ENCODE results near the gene PNO1.
"Not testable (repeated sequence)": the region's sequence is repeated elsewhere in the genome, so short reads cannot be mapped to it uniquely, and the experiment has no call there.

Gene PNO1

DNA sequence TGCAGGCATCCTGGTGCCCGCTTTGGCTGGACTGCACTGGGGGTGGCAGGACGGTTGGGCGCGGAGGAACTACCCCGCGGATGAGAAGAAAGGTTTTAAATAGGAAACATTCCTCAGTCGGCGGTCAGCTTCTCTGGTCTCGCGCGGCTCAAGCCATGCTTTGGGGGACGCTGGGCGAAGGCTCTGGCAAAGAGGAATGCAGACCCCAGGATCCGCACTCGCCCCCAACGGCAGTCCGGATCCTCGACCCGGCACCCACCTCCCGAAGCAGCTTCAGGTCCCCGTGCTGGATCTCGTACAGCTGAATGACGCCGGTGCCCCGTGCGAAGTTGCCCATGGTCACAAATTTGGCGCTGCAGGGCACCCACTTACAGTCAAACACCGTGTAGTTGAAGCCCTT is 686 bp upstream of the PNO1 start:
- DNase-seq (ENCODE audit: low spot score): peak; percentile 23

DNA sequence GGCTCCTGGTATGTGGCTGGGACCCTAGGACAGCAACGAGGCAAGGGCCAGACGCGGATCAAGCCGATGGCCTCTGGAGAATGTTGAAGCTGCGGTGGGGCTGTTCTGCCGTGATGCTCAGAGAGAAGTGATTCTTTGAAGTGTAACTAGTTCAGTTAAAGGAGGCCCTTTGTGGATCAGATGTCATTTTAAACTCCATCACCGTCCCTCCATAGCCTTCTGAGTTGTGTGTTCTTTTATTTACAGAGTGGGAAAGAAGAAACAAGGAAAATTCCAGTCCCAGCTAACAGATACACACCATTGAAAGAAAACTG is 403 bp downstream of the PNO1 start:
- no peak for DNase-seq (ENCODE audit: low spot score)

DNA sequence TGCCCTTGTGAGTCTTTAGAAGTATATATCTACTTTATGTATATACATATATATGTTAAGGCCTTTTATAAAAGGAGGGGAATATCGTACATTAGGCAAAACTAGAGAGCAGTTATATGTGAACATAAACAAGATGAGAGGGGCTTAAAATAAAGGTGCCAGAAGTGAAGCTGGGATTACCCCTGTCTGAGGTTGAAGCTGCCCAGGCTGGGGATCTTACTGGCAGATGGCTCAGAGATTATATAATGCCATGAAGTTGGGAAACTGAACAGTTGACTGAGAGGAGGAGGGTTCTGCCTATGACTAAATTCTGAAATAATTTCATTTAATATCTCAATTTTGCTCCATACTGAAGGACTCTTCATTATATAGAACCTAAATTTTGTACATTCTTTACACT is 6.0 kb downstream of the PNO1 start:
- no peak for DNase-seq (ENCODE audit: low spot score)

DNA sequence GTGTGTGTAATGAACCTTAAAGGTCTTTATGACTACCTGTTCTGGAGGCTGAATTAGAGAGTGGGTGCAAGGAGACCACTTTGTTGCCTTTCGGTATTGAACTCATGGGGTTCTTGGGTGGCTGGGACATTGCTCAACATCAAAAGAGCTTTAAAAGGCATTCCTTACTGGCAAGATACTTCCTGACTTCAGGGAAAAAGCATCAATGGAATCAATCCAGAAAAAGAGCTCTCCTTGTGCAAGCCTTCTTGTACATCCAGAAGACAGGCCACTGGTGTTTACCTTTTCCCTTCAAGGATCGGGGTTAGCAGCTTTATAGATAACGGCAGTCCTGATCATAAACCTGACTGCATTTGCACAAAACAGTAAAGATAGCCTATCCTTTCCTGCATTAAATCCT is 9.5 kb downstream of the PNO1 start:
- no peak for DNase-seq (ENCODE audit: low spot score)

DNA sequence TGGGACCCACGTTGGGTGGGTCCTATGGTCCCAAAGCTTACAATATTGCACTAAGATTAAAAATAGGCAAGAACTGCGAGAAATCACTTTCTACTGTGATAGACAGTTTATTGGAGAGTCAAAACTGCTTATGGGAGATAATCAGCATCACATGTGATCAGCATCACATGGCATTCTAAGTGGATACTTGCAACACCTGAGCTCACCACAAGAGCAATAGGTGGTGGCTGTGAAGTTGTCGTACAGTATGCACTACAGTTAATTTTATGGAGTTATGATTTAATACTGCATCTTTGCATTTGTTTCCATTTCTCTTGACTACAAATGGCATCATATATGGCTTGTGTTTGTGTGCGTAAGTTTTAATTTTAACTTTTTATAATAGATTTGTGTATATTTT is 11.6 kb downstream of the PNO1 start:
- DNase-seq (ENCODE audit: low spot score): peak; percentile 8

DNA sequence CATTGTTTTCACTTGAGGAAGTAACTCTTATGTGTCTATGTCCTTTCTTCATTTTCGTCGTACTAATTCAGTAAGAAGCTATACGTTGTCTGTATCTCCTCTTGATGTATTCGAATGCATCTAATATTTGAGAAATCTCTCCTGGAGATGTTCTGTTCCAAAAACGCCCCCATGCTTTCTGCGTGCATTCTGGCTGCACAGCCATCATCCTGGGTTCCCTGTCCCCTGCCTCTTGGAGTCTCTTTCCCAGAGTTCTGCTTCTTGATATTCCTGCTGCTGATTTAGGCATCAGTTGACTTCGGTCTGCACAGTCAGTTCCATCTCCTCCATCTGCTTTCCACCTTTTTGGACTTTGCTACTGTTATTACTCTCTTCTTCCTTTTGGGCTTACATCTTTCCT is 13.5 kb downstream of the PNO1 start:
- no peak for DNase-seq (ENCODE audit: low spot score)

DNA sequence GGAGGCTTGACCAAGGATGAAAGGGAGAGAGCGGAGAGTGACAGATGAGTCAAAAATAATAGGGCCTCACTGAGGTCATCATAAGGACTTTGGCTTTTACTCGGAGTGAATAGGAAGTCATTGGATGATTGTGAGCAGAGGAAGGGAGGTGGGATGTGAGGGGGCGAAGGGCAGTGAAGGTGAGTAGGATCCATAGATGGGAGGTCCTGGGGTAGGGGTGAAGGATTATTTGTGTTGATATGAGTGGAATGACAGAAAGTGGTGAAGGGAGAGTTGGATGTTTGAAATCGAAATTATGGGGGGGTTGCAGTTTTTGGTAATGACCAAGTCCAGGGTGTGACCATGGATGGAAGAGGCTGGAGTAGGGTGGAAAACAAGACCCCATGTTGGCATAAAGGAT is 14.0 kb downstream of the PNO1 start:
- no peak for DNase-seq (ENCODE audit: low spot score)

DNA sequence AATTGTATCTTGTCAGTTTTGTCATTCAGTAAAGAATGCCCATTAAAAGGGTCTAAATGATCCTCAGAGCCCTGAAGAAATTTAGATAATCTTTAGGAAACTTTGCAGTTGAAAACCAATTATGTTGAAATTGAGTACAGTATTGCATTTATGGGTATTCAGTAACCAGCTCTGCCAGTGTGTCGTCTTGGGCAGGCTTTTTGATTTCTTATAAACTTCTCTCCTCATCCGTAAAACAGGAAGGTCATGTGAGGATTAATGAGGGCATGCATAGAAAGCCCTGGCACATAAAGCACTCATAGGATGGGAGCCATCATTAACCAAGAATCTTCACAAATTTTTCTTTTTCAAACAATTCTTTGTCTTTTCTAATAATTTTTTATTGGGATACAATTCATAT is 14.8 kb downstream of the PNO1 start:
- no peak for DNase-seq (ENCODE audit: low spot score)

DNA sequence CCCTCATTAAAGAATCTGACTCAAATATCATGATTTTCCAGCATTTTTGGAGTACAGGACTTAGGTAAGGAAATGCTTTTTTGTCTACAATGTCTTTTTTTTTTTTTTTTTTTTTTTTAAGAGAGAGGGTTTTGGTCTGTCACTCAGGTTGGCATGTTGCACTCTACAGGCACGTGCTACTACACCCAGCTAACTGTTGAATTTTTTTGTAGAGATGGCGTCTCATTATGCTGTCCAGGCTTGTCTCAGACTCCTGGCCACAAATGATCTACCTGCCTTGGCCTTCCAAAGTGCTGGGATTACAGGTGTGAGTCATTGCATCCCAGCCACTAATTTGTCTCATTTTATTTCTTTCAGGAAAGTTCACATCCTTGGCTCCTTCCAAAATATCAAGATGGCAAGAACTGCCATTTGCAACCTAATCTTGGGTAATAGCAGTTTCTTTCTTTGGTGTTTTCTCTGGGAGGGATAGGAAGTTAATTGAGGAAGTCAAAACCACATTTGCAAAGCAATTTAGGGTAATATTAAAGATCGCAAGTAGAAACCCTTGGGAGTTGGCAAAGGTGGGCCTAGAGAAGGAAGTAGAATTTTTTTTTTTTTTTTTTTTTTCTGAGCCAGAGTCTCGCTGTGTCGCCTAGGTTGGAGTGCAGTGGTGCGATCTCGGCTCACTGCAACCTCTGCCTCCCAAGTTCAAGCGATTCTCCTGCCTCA is 15.5 kb downstream of the PNO1 start:
- no peak for DNase-seq (ENCODE audit: low spot score)

DNA sequence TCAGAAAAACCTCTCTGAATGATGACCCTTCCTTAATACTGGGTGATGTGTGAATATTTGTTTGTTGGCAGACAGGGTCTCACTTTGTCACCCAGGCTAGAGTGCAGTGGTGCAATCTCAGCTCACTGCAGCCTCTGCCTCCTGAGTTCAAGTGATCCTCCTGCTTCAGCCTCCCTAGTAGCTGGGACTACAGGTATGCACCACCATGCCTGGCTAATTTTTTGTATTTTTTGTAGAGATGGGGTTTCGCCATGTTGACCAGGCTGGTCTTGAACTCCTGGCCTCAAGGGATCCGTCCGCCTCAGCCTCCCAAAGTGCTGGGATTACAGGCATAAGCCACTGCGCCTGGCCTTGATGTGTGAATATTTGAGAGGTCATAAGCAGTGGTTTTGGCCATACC is 17.5 kb downstream of the PNO1 start:
- not testable (repeated sequence) for DNase-seq (ENCODE audit: low spot score)

DNA sequence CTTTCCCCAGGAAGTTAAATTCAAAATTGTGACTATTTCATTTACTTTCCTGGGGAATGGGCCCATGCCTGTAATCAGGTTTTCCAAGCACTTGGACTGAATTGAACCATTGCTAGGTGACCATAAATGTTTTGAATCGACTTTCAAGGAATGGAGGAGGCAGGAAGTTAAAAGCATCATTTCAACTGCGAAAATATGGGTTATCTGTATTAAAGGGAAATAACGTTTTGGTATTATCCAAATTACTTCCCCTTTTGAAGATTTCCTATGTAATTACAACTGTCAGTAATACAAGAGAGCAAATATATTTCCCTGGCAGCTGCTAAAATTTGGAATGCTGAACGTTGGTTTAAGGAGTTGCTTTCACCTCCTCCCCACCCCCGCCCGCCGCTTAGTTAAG is 19.0 kb downstream of the PNO1 start:
- no peak for DNase-seq (ENCODE audit: low spot score)

DNA sequence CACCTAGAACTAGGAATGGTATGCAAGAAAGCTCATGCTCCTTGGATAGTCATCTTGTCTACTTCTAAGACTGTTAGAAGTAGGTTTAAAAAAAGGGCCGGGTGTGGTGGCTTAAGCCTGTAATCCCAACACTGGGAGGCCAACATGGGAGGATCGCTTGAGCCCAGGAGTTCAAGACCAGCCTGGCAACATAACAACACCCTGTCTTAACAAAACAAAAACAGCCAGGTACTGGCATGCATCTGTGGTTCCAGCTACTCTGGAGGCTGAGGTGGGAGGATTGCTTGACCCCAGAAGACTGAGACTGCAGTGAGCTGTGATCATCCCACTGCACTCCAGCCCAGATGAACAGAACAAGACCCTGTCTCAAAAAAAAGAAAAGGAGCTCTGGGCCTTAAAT is 19.9 kb downstream of the PNO1 start:
- DNase-seq (ENCODE audit: low spot score): no peak

DNA sequence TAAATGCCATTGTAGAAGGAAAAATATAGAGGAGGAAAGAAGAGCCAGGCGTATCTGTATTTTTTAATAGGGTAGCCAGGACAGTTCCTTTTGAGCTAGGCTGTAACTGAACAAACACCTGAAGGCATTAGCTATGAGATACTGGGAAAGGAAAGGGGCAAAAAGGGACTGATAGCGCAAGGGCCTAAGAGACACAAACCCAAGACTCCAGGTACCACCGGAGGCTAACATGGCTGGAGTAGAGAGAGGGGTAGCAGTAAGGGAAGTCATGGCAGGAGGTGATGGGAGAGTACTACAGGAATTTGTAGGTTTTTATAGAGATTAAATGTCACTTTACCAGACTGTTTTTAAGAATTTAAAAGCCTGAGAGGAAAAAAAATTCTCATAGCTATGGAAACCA is 20.7 kb downstream of the PNO1 start:
- DNase-seq (ENCODE audit: low spot score): no peak

DNA sequence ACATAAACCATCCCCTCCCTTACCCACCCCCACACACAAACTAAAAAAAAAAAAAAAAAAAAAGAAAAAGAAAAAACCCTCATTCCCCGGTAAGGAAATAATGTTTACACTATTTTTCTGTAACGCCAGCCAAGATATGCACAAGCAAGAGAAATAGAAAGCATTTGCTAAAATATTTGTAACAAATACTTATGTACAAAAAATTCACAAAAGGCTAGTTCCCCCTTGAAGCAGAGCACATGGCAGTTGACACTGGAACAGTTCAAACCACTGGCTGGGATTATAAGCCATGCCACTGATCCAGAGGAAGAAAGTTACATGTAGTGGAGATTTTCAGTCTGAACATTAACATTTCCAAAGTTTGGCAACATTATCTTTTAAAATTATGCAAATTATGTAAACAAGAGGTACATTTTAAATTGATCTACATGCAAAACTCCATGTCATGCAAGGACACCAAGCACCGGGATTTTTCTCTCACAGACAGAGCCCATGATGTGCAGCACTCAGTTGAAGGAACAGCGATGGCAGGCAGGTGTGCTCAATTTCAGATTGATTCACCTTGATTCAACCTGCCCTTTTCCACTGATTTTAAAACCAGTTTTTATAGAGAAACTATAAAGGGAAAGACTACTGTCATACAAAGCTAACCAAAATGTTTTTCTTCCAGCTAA is 21.4 kb downstream of the PNO1 start:
- no peak for DNase-seq (ENCODE audit: low spot score)

DNA sequence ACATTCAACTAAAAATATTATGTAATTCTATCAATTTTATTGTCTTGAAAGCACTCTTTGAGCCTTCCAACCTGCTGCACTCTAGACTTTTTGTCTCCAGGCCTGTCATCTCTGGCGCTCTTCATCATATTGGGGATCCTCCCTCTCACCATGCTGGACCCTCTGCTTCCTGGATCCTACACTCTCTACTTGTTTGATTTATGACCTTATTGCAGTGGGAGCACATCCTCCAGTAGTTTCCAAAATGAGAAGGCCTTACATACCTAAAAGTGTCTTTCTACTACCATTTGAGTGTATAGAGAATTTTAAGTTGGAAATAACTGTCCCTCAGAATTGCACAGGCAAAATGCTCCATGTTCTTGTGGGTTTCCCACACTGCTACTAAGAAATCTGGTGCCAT is 25.2 kb downstream of the PNO1 start:
- no peak for DNase-seq (ENCODE audit: low spot score)

DNA sequence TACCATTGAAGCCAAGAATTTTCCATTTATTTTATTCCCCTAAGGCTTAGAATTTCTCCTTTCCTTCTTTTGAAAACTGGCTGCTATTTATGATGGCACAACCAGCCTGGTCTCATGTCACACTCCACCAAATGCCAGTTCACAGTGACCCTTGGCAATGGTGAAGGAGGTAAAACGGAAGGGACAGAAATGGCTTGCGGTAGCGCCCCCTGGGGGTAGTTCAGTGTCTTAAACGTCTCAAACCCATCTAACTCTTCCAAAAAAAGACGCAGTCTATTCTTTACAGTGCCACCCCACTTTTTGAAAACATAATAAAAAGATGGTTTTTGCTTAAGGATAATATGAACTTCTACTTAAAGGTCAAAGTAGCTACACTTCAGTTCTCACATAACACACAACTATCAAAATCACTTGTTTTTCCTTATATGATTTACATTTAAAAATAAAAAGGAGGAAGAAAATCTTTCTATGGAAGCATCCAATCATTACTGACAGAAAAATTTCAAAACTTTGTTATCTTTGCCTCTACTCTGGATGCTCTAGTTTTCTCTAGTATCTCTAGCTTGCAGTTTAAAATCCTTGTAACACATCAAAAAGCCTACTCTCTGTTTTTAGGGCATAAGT is 28.0 kb downstream of the PNO1 start:
- peak; percentile 29 for DNase-seq (ENCODE audit: low spot score)

DNA sequence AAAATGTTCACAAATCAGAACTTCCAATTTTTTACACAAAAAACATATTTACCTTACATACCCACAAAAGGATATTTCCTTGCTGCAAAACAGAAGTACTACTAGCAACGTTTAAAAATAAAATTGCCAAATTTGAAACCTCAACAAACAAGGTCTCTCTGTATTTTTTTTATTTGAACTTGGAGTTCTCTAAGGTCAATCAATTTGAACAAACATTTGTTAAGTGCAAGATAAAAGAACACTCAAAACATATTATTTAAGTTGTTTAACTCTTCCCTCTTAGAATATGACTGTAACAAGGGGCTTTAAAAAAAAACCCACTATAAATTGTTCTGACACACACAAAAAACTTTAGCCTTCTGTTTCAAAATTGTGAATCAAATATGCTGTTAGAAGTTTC is 29.6 kb downstream of the PNO1 start:
- DNase-seq (ENCODE audit: low spot score): no peak

DNA sequence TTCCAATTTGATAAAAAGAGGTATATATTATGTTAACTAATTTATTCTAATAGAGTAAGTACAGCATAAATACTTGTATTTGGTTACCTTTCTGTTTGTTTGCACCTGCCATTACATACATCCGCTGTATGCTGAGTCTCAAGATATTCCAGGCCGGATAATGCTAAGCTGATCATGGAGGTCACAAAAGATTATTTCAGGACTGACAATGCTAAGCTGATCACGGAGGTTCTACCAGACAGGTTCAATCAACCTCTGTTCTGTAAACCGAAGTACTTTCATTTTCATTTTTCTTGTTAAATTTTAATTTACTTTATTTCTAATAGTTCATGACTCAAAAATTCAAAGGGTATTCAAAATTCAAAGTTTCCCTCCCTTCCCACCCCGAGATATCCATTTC is 31.1 kb downstream of the PNO1 start:
- no peak for DNase-seq (ENCODE audit: low spot score)

DNA sequence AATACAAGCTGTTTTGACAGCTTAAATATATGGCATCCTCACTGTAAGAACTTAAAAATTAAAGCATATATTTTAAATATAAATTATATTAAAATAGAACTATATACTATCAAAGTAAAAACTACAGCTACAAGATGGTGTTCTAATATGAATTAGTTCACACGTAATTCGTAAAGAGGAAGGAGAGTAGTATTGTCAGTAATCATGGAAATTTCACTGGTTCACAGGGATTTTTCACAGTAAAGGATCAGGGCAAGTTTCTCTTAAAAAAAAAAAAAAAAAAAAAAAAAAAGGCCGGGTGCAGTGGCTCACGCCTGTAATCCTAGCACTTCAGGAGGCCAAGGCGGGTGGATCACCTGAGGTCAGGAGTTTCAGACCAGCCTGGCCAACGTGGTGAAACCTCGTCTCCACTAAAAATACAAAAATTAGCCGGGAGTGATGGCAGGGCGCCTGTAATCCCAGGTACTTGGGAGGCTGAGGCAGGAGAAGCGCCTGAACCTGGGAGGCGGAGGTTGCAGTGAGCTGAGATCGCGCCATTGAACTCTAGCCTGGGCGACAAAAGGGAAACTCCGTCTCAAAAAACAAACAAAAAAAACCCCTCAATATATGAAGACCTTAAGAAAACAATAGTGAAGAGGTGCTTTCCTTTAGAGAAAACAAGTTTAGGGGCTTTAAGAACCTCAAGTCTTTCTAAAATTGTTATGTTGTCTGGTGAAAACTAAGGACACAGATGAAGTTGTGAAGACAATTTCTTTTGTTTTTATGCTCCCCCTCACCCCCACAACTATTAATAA is 32.5 kb downstream of the PNO1 start:
- DNase-seq (ENCODE audit: low spot score): no peak

DNA sequence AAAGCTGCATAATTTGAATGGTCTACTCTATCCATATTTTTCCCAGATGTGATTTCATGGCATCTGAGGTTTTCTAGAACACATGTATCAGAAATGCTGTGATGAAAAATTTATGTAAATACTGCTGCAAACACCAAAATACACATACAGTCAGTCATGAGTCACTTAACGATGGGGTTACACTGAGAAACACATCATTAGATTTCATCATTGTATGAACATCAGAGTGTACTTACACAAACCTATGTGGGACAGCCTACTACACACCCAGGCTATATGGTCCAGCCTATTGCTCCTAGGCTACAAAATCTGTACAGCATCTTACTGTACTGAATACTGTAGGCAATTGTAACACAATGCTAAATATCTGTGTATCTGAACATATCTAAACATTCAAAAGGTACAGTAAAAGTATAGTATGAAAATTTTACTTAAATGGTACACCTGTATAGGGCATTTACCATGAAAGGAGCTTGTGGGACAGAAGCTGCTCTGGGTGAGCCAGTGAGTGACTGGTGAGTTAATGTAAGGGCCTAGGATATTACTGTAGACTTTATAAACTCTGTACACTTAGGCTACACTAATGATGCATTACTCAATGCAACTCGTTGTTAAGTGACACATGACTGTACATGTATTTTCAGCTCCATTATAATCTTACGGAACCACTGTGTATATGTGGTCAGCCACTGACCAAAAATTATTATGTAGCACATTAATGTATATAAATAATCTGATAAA is 33.5 kb downstream of the PNO1 start:
- no peak for DNase-seq (ENCODE audit: low spot score)

DNA sequence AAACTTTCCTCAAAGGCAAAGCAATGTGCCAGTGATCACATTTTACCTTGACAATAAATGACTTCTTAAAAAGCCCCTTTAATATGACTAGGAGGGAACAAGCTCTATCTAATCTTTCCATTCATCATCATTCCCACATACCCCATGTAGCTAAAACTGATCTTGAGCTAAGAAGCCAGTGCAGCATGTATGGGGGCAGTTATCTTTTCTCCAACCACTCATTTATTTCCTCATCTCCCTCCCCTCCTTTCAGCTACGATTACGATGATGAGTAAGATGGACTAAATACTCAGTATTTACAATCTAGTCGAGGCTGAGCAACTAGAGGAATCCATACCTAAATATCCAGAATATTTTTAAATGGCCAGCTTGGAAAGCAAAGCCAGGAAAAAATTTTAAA is 35.5 kb downstream of the PNO1 start:
- no peak for DNase-seq (ENCODE audit: low spot score)

DNA sequence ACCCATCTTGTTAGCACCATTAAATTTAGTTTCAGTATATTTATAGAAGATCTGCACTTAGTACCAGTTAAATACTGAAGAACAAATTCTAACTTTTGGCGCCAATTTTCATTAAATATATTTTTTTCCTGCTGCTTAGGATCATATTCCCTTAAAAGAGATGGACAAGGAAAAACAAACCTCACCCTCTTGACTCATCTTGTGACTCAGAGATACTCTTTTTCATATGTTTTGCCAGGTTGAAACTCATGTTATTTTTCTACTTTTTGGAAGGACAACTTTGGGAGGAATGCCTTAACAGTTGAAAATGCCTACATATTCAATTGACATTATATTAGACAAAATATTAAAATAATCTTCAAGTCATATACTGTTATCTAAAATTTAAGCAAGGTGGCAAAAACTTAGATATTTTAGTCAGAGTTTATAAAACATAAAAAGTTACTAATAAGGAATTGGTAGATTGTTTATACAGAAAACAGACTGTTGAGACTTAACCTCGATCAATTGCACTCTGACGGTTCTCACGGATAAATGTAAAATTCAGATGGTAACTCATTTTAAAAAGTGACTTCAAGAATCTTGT is 36.2 kb downstream of the PNO1 start:
- no peak for DNase-seq (ENCODE audit: low spot score)

All from HuH-7 (cell line).